Measurements from ENCODE around the gene SH3YL1.

DNA sequence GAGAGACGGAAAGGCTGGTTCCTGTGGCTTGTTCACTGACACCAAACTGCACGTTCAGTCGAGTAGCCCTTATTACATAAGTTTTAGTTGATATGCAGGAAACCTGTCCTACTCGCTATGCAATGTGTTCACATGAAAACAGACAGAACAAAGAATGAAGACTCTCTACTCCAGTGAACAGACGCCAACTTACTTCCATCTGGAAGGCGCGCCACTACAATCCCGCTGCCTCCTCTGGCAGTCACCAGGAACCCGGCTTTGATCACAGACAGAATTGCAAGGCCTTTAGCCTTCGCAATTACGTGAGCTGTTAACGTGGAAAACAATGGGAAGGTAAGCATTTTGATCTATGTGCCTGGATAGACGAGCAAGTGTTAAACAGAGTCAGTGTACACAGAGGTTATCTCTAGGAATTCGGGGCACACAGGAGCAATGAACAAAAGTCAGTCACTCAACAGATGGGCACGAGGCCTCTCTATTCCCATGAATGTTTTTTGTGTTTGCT is 14.2 kb downstream of the SH3YL1 start:
- TF ChIP-seq, protein P1, sequence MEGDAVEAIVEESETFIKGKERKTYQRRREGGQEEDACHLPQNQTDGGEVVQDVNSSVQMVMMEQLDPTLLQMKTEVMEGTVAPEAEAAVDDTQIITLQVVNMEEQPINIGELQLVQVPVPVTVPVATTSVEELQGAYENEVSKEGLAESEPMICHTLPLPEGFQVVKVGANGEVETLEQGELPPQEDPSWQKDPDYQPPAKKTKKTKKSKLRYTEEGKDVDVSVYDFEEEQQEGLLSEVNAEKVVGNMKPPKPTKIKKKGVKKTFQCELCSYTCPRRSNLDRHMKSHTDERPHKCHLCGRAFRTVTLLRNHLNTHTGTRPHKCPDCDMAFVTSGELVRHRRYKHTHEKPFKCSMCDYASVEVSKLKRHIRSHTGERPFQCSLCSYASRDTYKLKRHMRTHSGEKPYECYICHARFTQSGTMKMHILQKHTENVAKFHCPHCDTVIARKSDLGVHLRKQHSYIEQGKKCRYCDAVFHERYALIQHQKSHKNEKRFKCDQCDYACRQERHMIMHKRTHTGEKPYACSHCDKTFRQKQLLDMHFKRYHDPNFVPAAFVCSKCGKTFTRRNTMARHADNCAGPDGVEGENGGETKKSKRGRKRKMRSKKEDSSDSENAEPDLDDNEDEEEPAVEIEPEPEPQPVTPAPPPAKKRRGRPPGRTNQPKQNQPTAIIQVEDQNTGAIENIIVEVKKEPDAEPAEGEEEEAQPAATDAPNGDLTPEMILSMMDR (IDR thresholded peaks at IDR 0.05): no peak
- no peak for TF ChIP-seq SIN3A (IDR thresholded peaks at IDR 0.05; ENCODE audit: borderline replicate concordance, insufficient read depth, low read depth, low read length)
- TF ChIP-seq, protein P2, sequence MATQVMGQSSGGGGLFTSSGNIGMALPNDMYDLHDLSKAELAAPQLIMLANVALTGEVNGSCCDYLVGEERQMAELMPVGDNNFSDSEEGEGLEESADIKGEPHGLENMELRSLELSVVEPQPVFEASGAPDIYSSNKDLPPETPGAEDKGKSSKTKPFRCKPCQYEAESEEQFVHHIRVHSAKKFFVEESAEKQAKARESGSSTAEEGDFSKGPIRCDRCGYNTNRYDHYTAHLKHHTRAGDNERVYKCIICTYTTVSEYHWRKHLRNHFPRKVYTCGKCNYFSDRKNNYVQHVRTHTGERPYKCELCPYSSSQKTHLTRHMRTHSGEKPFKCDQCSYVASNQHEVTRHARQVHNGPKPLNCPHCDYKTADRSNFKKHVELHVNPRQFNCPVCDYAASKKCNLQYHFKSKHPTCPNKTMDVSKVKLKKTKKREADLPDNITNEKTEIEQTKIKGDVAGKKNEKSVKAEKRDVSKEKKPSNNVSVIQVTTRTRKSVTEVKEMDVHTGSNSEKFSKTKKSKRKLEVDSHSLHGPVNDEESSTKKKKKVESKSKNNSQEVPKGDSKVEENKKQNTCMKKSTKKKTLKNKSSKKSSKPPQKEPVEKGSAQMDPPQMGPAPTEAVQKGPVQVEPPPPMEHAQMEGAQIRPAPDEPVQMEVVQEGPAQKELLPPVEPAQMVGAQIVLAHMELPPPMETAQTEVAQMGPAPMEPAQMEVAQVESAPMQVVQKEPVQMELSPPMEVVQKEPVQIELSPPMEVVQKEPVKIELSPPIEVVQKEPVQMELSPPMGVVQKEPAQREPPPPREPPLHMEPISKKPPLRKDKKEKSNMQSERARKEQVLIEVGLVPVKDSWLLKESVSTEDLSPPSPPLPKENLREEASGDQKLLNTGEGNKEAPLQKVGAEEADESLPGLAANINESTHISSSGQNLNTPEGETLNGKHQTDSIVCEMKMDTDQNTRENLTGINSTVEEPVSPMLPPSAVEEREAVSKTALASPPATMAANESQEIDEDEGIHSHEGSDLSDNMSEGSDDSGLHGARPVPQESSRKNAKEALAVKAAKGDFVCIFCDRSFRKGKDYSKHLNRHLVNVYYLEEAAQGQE (IDR thresholded peaks at IDR 0.05; ENCODE audit: insufficient read depth in 1 of 2, low read depth in 2 of 2, low read length in 1 of 2): no peak

Measured in Panc1 (cell line).